HepG2 (cell line): ENCODE results near the gene DIMT1. TPM values are rescaled to one million over a fixed set of nuclear protein-coding genes. Genes with fewer than 3 reads are reported as not detected.

ENCODE experiments used
- ATAC-seq: fragments of 200-7000 bp; cut with Tn5 transposase; 3 replicates; pipeline ENCODE4 v1.9.1; 2020; ENCODE audit warnings: mild to moderate bottlenecking, moderate library complexity
- BruUV-seq: library from RNA; stranded (reverse); fragments of 400-500 nt; replicated peaks from 2 replicates; lab custom pipeline; 2021; lab: Mats Ljungman, UMichigan
- CTCF ChIA-PET: fragments of 300-600 bp; formaldehyde crosslinking; extraction: SDS; loops from one replicate; lab custom pipeline; 2021; ENCODE audit warnings: low total read pairs, inconsistent platforms, low intra/inter-chr PET ratio; lab: Yijun Ruan, JAX
- POLR2A ChIA-PET: fragments of 350-600 bp; sonication (Branson Sonifier 250); formaldehyde crosslinking; loops from one replicate; lab custom pipeline; 2020; ENCODE audit warnings: antibody characterized with exemption, inconsistent platforms; lab: Yijun Ruan, JAX
- DNase-seq: peaks from one replicate; pipeline ENCODE4 v3.0.0-alpha.2; 2015; ENCODE audit warnings: low spot score
- FAIRE-seq: peaks from 3 replicates; lab custom pipeline; 2011; peaks lifted over from hg19 to GRCh38; lab: Jason Lieb, UNC
- H2AFZ ChIP-seq: one replicate; pipeline ENCODE4 v1.6.1; 2011; ENCODE audit warnings: low read length, inconsistent platforms
- H3K27ac ChIP-seq: fragments of 300-600 bp; 3 replicates; pipeline ENCODE4 v1.8.0; 2011; ENCODE audit warnings: mixed run types, mild to moderate bottlenecking, mixed read lengths, low read length, inconsistent platforms; ENCODE audit not compliant: insufficient read depth; ENCODE audit errors: extremely low read length
- H3K27me3 ChIP-seq, 2 experiments: fragments of 200-600 bp in 1 of 2; 2 replicates in 1 of 2; 3 replicates in 1 of 2; pipeline versions ENCODE4 v1.6.0 to v1.8.0; 2011; ENCODE audit warnings: low read length in 2 of 2, mild to moderate bottlenecking in 2 of 2, moderate library complexity in 2 of 2, inconsistent platforms in 1 of 2; ENCODE audit not compliant: insufficient read depth in 2 of 2, control insufficient read depth in 1 of 2
- H3K36me3 ChIP-seq, 2 experiments: fragments of 200-600 bp in 1 of 2; replicated peaks in 1 of 2; 2 replicates in 1 of 2; 3 replicates in 1 of 2; pipeline versions ENCODE4 v1.5.1 to v1.8.0; 2011; ENCODE audit warnings: low read length in 2 of 2, inconsistent platforms in 1 of 2; ENCODE audit not compliant: insufficient read depth in 2 of 2, control insufficient read depth in 1 of 2
- H3K4me1 ChIP-seq: 2 replicates; pipeline ENCODE4 v1.5.1; 2012; ENCODE audit warnings: low read length, inconsistent platforms; ENCODE audit not compliant: insufficient read depth
- H3K4me2 ChIP-seq: 2 replicates; pipeline ENCODE4 v1.6.0; 2011; ENCODE audit warnings: low read depth, low read length, inconsistent platforms
- H3K4me3 ChIP-seq, 3 experiments: fragments of 200-600 bp in 1 of 3; sonication (generic), shearing (Covaris generic) in 1 of 3; replicated peaks in 1 of 3; 2 replicates each; pipeline ENCODE4 v1.5.1; 2011 to 2016; ENCODE audit warnings: low read length in 3 of 3, inconsistent platforms in 2 of 3, low read depth in 2 of 3, mild to moderate bottlenecking in 2 of 3, control low read depth in 1 of 3, mixed read lengths in 1 of 3; ENCODE audit not compliant: insufficient read depth in 1 of 3
- H3K79me2 ChIP-seq: one replicate; pipeline ENCODE4 v1.6.1; 2011; ENCODE audit warnings: low read length, inconsistent platforms; ENCODE audit not compliant: insufficient read depth
- H3K9ac ChIP-seq: 2 replicates; pipeline ENCODE4 v1.6.0; 2011; ENCODE audit warnings: mild to moderate bottlenecking, low read depth, low read length, inconsistent platforms; ENCODE audit not compliant: insufficient read depth
- H3K9me3 ChIP-seq: 2 replicates; pipeline ENCODE4 v1.5.1; 2012; ENCODE audit warnings: mild to moderate bottlenecking, low read length
- H4K20me1 ChIP-seq: 2 replicates; pipeline ENCODE4 v1.6.0; 2011; ENCODE audit warnings: inconsistent platforms, mild to moderate bottlenecking, low read length, moderate library complexity; ENCODE audit not compliant: insufficient read depth
- MLLT10 ChIP-seq: sonication (generic); formaldehyde crosslinking; IDR thresholded peaks from 2 replicates; pipeline ENCODE4 v1.4.0; 2020; ENCODE audit warnings: missing genetic modification reagents
- NCOA1 ChIP-seq: sonication (generic); formaldehyde crosslinking; IDR thresholded peaks from 2 replicates; pipeline ENCODE4 v1.9.0; 2021; ENCODE audit warnings: missing genetic modification reagents
- TBX3 ChIP-seq: fragments of 450-650 bp; IDR thresholded peaks from 2 replicates; pipeline ENCODE4 v1.6.1; 2017; ENCODE audit warnings: antibody characterized with exemption, mild to moderate bottlenecking, inconsistent platforms, borderline replicate concordance
- ZMAT3 ChIP-seq: sonication (generic); formaldehyde crosslinking; conservative IDR thresholded peaks from 2 replicates; pipeline ENCODE4 v1.7.0; 2021; ENCODE audit warnings: missing genetic modification reagents
- ZNF121 ChIP-seq: sonication (generic); formaldehyde crosslinking; IDR thresholded peaks from 2 replicates; pipeline ENCODE4 v1.5.0; 2020; ENCODE audit warnings: mild to moderate bottlenecking, missing genetic modification reagents
- ZNF44 ChIP-seq: sonication (generic); formaldehyde crosslinking; IDR thresholded peaks from 2 replicates; pipeline ENCODE4 v1.5.1; 2020; ENCODE audit warnings: mild to moderate bottlenecking, missing genetic modification reagents
- ZNF616 ChIP-seq: sonication (generic); formaldehyde crosslinking; IDR thresholded peaks from 2 replicates; pipeline ENCODE4 v1.5.0; 2020; ENCODE audit warnings: low read depth, mild to moderate bottlenecking, missing genetic modification reagents
- ZNF737 ChIP-seq: sonication (generic); formaldehyde crosslinking; IDR thresholded peaks from 2 replicates; pipeline ENCODE4 v1.5.0; 2020; ENCODE audit warnings: missing genetic modification reagents, mild to moderate bottlenecking, borderline replicate concordance
- WGBS: methylation state at CpG from one replicate; pipeline ENCODE4 v1.1.6; 2017; ENCODE audit warnings: low lambda C conversion rate; 5-methylcytosine and 5-hydroxymethylcytosine counted together
- in situ Hi-C: cut with HindIII; loops from 2 replicates; pipeline ENCODE4 v1.10.0; 2017; ENCODE audit warnings: low pct_unique_long_range_greater_than_20kb; ENCODE audit not compliant: extremely low pct_ligation_motif_present
- intact Hi-C: fragments of 100-400 bp; cut with micrococcal nuclease; formaldehyde crosslinking; loops from one replicate; pipeline ENCODE4 v1.10.0; 2022; ENCODE audit not compliant: unreplicated experiment
- polyA plus RNA-seq, 8 experiments: library from polyadenylated mRNA; depleted of rRNA in 3 of 8; stranded (reverse) in 7 of 8; unstranded in 1 of 8; fragments of >200 nt; fragmentation: Illumina TruSeq in 4 of 8; extraction: Trizol in 4 of 8; gene quantifications; 2 replicates each; pipeline versions ENCODE4 v1.2.1 to v1.2.3, GENCODE V29; 2011 to 2016; ENCODE audit warnings: low read depth in 4 of 8, missing spikeins in 1 of 8, mixed read lengths in 1 of 8; ENCODE audit not compliant: insufficient read depth in 1 of 8
- total RNA-seq, 5 experiments: library from RNA; depleted of rRNA; stranded (reverse); fragments of >200 nt; fragmentation: Illumina TruSeq; extraction: Trizol; gene quantifications; 2 replicates each; pipeline ENCODE4 v1.2.3, GENCODE V29; 2016; ENCODE audit warnings: low read depth in 1 of 5
- TF ChIP-seq, protein P1 (sequence below): sonication (generic); formaldehyde crosslinking; IDR thresholded peaks from 2 replicates; pipeline ENCODE4; 2020; ENCODE audit warnings: missing genetic modification reagents, mild to moderate bottlenecking, borderline replicate concordance
- TF ChIP-seq, protein P2 (sequence below): sonication (generic); formaldehyde crosslinking; IDR thresholded peaks from 2 replicates; pipeline ENCODE4 v1.5.0; 2020; ENCODE audit warnings: mild to moderate bottlenecking, missing genetic modification reagents
- TF ChIP-seq, protein P3 (sequence below): sonication (generic); formaldehyde crosslinking; IDR thresholded peaks from 2 replicates; pipeline ENCODE4 v1.8.0; 2023; ENCODE audit warnings: mild to moderate bottlenecking, missing genetic modification reagents

DIMT1 gene
- total and polyA plus RNA-seq, 2 of the 13 experiments (the other 11 are each of a cell fraction or from before 2014, with no cell fraction given) = 16.1 to 35.2 TPM

DNA sequence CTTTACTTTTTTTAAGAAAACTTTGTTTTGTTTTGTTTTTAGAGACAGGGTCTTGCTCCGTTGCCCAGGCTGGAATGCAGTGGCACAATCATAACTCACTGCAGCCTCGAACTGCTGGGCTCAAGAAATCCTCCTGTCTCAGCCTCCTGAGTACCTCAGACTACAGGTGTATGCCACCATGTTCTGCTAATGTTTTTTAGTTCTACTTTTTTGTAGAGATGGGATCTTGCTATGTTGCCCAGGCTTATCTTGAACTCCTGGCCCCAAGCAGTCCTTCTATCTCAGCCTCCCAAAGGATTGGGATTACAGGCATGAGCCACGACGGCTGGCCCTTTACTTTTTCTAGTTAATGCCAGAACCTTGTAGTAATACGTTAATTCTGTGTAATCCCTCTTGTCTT, 44.8 kb upstream of the DIMT1 start:
- TF ChIP-seq ZNF121 (CRISPR knock-in tag) (peak; percentile 73; the same call in 1 of the 2 replicates), NCOA1 (CRISPR knock-in tag) (no peak), ZMAT3 (CRISPR knock-in tag) (no peak)
- intact Hi-C loops = loop anchor here (10.0 kb wide), 1 partner anchor 1516 kb away; the partner anchor contains the start of gene HTR1A
- no peak overlapping the region for H3K9ac ChIP-seq
- FAIRE-seq (no peak), ATAC-seq (no peak), DNase-seq (no peak)
- H3K79me2 ChIP-seq = peaks cover 4% of the 10 kb centered on the region
- POLR2A ChIA-PET = no interaction called here
- no peaks in the 10 kb centered on the region for H3K9me3 ChIP-seq
- H2AFZ ChIP-seq = no peak overlapping the region
- BruUV-seq = no TSS peak
- peaks cover 8 to 33% of the 10 kb centered on the region in 2 experiments for H3K36me3 ChIP-seq
- H3K27ac ChIP-seq = no peak overlapping the region
- H3K4me1 ChIP-seq = no peaks in the 10 kb centered on the region
- no peak overlapping the region for H3K4me2 ChIP-seq
- peaks cover 2% of the 10 kb centered on the region; the same call in 1 of the 2 replicates for H4K20me1 ChIP-seq
- 96% methylated on average over 5 of the region's 5 CpGs for WGBS
- in situ Hi-C loops = no loop called here
- no peak overlapping the region for H3K4me3 ChIP-seq
- CTCF ChIA-PET = no interaction called here
- no peaks in the 10 kb centered on the region for H3K27me3 ChIP-seq

DNA sequence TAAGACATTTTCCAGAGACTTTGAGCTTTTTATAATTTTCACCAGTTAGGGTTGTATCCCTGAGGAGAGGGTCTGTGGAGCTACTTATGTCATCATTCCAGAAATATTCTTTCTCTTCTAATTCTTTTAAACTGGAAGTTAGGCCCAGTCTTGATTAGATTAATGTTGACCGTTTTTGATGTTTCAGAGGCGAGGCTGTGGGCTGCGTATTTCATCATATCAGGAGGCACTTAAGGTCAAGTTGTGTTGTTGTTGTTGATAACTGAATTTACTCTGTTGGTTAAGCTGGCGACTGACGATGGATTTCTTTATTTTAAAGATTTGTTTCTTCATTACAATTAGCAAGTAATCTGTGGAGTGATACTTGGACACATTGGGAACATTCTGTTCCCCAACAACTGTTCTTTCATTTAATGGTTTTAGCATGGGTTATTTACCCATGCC, 28.9 kb upstream of the DIMT1 start:
- no peak for ATAC-seq
- no peaks in the 10 kb centered on the region for H4K20me1 ChIP-seq
- H3K27me3 ChIP-seq = no peaks in the 10 kb centered on the region
- H3K4me1 ChIP-seq = no peaks in the 10 kb centered on the region
- peaks cover 0 to 3% of the 10 kb centered on the region in 2 experiments; a peak in 1 of 5 replicates for H3K36me3 ChIP-seq
- TF ChIP-seq, protein P1, sequence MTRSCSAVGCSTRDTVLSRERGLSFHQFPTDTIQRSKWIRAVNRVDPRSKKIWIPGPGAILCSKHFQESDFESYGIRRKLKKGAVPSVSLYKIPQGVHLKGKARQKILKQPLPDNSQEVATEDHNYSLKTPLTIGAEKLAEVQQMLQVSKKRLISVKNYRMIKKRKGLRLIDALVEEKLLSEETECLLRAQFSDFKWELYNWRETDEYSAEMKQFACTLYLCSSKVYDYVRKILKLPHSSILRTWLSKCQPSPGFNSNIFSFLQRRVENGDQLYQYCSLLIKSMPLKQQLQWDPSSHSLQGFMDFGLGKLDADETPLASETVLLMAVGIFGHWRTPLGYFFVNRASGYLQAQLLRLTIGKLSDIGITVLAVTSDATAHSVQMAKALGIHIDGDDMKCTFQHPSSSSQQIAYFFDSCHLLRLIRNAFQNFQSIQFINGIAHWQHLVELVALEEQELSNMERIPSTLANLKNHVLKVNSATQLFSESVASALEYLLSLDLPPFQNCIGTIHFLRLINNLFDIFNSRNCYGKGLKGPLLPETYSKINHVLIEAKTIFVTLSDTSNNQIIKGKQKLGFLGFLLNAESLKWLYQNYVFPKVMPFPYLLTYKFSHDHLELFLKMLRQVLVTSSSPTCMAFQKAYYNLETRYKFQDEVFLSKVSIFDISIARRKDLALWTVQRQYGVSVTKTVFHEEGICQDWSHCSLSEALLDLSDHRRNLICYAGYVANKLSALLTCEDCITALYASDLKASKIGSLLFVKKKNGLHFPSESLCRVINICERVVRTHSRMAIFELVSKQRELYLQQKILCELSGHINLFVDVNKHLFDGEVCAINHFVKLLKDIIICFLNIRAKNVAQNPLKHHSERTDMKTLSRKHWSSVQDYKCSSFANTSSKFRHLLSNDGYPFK (CRISPR knock-in tag) = no peak
- TF ChIP-seq, protein P2, sequence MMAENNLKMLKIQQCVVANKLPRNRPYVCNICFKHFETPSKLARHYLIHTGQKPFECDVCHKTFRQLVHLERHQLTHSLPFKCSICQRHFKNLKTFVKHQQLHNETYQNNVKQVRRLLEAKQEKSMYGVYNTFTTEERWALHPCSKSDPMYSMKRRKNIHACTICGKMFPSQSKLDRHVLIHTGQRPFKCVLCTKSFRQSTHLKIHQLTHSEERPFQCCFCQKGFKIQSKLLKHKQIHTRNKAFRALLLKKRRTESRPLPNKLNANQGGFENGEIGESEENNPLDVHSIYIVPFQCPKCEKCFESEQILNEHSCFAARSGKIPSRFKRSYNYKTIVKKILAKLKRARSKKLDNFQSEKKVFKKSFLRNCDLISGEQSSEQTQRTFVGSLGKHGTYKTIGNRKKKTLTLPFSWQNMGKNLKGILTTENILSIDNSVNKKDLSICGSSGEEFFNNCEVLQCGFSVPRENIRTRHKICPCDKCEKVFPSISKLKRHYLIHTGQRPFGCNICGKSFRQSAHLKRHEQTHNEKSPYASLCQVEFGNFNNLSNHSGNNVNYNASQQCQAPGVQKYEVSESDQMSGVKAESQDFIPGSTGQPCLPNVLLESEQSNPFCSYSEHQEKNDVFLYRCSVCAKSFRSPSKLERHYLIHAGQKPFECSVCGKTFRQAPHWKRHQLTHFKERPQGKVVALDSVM (CRISPR knock-in tag) = no peak
- no peak for TF ChIP-seq ZNF44 (CRISPR knock-in tag)
- TF ChIP-seq, protein P3, sequence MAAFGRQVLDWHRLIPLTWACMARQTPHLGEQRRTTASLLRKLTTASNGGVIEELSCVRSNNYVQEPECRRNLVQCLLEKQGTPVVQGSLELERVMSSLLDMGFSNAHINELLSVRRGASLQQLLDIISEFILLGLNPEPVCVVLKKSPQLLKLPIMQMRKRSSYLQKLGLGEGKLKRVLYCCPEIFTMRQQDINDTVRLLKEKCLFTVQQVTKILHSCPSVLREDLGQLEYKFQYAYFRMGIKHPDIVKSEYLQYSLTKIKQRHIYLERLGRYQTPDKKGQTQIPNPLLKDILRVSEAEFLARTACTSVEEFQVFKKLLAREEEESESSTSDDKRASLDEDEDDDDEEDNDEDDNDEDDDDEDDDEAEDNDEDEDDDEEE = no peak
- no peak for TF ChIP-seq ZNF616 (CRISPR knock-in tag)
- TF ChIP-seq TBX3 = no peak
- no peak for TF ChIP-seq ZNF737
- TF ChIP-seq MLLT10 (CRISPR knock-in tag) = no peak
- no peak overlapping the region for H2AFZ ChIP-seq
- FAIRE-seq = no peak
- in situ Hi-C loops = no loop called here
- BruUV-seq = no TSS peak
- no peaks in the 10 kb centered on the region for H3K9me3 ChIP-seq
- CTCF ChIA-PET = no interaction called here
- WGBS = 94% methylated on average over 5 of the region's 5 CpGs
- intact Hi-C loops = no loop called here
- no peak overlapping the region for H3K9ac ChIP-seq
- H3K4me2 ChIP-seq = no peak overlapping the region
- H3K79me2 ChIP-seq = peaks cover 50% of the 10 kb centered on the region
- POLR2A ChIA-PET = interaction anchor here (1.6 to 1.7 kb wide), 2 partner anchors 29 kb away, joined by 4 to 9 read pairs; partner anchors contain the start of gene DIMT1
- no peak overlapping the region for H3K4me3 ChIP-seq
- DNase-seq = no peak
- H3K27ac ChIP-seq = no peak overlapping the region
